HPDE6-E6E7 (cell line): ENCODE measurements around the gene SLC35B1.
"Not testable (repeated sequence)": the region's sequence is repeated elsewhere in the genome, so short reads cannot be mapped to it uniquely, and the experiment has no call there.

Experiments
- DNase-seq: peaks from one replicate; pipeline ENCODE4 v3.0.0; 2011; ENCODE audit warnings: missing footprints; ENCODE audit errors: extremely low spot score

The SLC35B1 gene

DNA sequence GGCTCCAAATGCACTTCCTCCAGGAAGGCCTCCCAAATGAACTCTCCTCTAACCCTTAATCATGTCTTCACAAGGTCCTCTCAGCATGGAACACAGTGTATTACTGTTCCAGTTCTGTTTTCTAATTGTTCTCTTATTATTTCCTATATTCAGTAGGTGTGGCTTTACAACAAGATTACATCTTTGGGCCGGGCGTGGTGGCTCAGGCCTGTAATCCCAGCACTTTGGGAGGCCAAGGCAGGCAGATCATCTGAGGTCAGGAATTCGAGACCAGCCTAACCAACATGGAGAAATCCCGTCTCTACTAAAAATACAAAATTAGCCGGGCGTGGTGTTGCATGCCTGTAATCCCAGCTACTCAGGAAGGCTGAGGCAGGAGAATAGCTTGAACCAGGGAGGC, 34.1 kb downstream of the SLC35B1 start:
- not testable (repeated sequence) for DNase-seq

DNA sequence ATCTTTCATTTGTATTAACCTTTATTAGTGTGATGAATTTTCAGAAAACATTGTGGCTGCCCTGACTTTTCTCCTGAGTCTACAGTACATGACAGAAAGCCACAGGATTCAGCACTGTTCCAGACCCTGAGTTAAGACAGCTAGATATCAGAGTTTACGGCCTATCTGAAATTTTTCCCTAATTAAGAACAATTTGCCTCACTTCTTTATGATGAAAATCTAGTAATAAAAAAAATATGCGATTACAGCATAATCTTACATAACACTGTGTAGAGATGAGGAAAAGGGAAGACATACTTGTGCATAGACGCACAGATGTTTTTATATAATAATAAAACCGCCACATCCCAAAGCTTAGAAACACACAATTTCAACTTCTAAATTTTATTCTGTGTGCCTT, 37.1 kb downstream of the SLC35B1 start:
- DNase-seq: no peak

DNA sequence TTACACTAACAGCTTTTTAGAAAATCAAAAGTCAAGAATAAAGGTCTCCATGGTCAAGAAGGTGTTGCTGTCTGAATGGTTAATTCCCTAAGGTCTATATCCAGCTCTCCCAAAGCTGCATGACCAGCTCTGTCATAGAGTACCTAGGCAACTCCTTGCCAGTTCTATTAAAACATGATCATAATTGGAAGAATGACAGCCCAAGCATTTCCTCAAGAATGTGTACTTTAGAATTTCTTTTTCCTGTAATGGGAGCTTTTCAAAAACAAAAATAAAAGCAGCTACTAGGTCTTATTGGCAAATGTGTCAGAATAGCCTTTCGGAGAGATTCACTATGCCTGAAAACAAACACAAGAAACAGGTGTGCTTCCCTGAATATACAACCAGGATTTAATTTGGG, 37.8 kb downstream of the SLC35B1 start:
- no peak for DNase-seq

DNA sequence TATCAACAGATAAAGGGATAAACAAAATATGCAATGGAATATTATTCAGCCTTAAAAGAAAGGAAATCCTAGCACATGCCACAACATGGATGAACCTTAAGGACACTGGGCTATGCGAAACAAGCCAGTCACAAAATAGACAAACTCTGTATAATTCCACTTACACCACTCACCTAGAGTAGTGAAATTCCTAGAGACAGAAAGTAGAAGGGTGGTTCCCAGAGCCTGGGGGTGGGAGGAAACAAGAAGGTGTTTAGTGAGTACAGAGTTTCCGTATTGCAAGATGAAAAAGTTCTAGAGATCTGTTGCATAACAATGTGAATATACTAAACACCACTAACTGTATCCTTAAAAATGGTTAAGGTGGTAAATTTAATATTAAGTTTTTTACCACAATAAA, 39.9 kb downstream of the SLC35B1 start:
- DNase-seq: no peak

DNA sequence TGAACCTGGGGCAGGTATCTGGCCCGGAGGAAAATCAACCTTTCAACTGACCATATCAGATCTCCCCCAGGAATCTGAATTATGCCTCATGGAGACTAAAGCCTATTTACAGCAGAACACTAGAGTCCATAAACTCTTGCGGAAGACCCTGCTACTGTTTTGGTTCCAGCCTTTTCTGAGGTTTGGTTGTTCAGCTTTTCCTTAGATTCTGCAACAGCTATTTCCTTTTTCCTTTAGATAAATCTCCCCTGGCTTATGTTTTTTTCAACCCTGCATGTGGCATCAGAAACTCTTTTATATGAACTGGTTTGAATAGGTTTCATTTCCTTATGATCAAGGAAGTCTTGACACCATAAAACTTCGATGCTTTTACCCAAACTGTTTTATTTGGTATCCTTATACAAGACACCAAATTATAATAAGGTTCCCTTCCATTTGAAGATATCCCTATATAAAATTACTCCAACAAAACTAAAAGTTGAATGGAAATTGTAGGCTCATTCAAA, 43.0 kb downstream of the SLC35B1 start:
- no peak for DNase-seq

DNA sequence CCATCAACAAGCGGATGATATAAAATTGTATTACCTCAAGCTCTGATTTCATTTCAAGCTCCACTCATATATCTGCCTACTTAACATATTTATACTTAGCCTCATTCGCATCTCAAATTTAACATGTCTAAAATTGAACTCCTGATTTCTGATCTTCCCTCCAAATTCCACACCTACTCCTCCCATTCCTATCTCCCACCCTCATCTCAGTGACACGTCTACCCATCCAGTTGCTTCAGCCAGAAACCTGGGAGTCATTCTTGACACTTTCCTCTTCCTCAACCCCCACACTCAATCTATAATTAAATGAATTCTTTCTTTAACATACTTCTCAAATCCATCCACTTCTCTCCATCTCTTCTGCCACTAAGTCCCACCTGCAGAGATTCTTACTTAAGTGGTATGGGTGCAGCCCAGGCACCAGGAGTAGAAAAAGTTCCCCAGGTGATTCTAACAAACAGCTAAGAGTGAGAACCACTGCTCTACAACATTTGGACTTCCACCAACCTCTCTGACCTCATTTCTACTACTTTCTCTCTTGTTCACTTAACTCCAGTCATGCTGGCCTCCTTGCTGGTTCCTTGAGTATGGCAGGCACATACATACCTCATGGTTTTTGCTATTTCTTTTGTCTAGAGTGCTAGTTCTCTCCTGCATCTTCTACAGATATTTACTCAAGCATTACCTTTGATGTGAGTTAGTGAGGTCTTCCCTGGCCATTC, 47.9 kb downstream of the SLC35B1 start:
- no peak for DNase-seq

DNA sequence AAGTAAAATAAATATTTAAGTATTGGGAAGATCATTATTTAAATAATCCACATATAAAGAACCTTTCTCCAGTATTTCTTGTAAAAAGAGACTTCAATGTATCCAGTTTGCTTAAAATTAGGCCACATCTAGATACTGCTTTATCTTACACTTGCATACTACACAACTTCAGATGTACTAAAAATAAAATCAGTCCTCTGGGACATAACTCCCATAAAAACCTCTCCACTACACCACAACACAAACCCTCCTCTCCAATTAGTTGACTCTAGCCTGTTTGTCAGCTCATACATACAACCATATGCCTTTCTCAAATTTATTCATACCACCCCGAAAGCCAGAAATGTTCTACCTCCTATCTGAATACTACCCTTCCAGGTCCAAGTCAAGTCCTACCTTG, 51.5 kb downstream of the SLC35B1 start:
- no peak for DNase-seq
